Panc1 (cell line): ENCODE data around the gene MS4A6E. TPM values are rescaled to one million over a fixed set of nuclear protein-coding genes. Genes with fewer than 3 reads are reported as not detected.

Source experiments
- ATAC-seq: fragments of 200-7000 bp; cut with Tn5 transposase; 2 replicates; pipeline ENCODE4 v1.9.1; 2020; ENCODE audit warnings: mild to moderate bottlenecking, moderate library complexity
- BruUV-seq: library from RNA; stranded (reverse); fragments of 400-500 nt; replicated peaks from 2 replicates; lab custom pipeline; 2021; lab: Mats Ljungman, UMichigan
- CTCF ChIA-PET: fragments of 300-600 bp; sonication (Branson Sonifier 250); formaldehyde crosslinking; loops from one replicate; lab custom pipeline; 2022; ENCODE audit warnings: antibody characterized with exemption; lab: Charles Lee
- POLR2A ChIA-PET: fragments of 300-600 bp; sonication (Branson Sonifier 250); formaldehyde crosslinking; loops from one replicate; lab custom pipeline; 2022; ENCODE audit warnings: antibody characterized with exemption; lab: Charles Lee
- DNase-seq: peaks from one replicate; pipeline ENCODE4 v3.0.0-alpha.2; 2010; ENCODE audit warnings: low read depth, low spot score
- H3K27ac ChIP-seq: 2 replicates; pipeline ENCODE4 v1.5.1; 2011; ENCODE audit warnings: mild to moderate bottlenecking, low read length, inconsistent platforms
- H3K27me3 ChIP-seq: fragments of 200-500 bp; sonication (Bioruptor generic); 2 replicates; pipeline ENCODE4 v1.6.0; 2014; ENCODE audit warnings: low read length, inconsistent platforms; ENCODE audit not compliant: control insufficient read depth, insufficient read depth
- H3K36me3 ChIP-seq: fragments of 200-500 bp; sonication (Bioruptor generic); 2 replicates; pipeline ENCODE4 v1.5.1; 2014; ENCODE audit warnings: inconsistent platforms, mild to moderate bottlenecking, low read length, moderate library complexity; ENCODE audit not compliant: control insufficient read depth, insufficient read depth
- H3K4me1 ChIP-seq: 2 replicates; pipeline ENCODE4 v1.5.1; 2011; ENCODE audit warnings: inconsistent platforms, mild to moderate bottlenecking, low read length, moderate library complexity; ENCODE audit not compliant: control insufficient read depth, insufficient read depth
- H3K4me3 ChIP-seq, 2 experiments: 2 replicates each; pipeline ENCODE4 v1.5.1; 2011 to 2012; ENCODE audit warnings: low read depth in 2 of 2, low read length in 2 of 2, mild to moderate bottlenecking in 2 of 2, inconsistent platforms in 1 of 2, moderate library complexity in 1 of 2
- H3K9me3 ChIP-seq: fragments of 200-500 bp; sonication (Bioruptor generic); 2 replicates; pipeline ENCODE4 v1.5.1; 2014; ENCODE audit warnings: low read depth, mild to moderate bottlenecking, inconsistent platforms, low read length, moderate library complexity; ENCODE audit not compliant: control insufficient read depth, insufficient read depth
- CTCF ChIP-seq: fragments of 450-650 bp; IDR thresholded peaks from 2 replicates; pipeline ENCODE4 v1.5.1; 2017; ENCODE audit warnings: mild to moderate bottlenecking
- POLR2AphosphoS5 ChIP-seq: IDR thresholded peaks from 2 replicates; pipeline ENCODE4 v1.6.1; 2012; ENCODE audit warnings: mild to moderate bottlenecking, low read depth, low read length, moderate library complexity
- REST ChIP-seq, 2 experiments: IDR thresholded peaks; 2 replicates each; pipeline ENCODE4 v1.6.1; 2011 to 2012; ENCODE audit warnings: low read depth in 2 of 2, control low read depth in 1 of 2, low read length in 1 of 2, mild to moderate bottlenecking in 1 of 2, moderate library complexity in 1 of 2; ENCODE audit not compliant: insufficient read depth in 1 of 2
- SIN3A ChIP-seq: IDR thresholded peaks from 2 replicates; pipeline ENCODE4 v1.6.1; 2012; ENCODE audit warnings: low read depth, mild to moderate bottlenecking, low read length, moderate library complexity, borderline replicate concordance; ENCODE audit not compliant: insufficient read depth
- TCF7L2 ChIP-seq: IDR thresholded peaks from 2 replicates; pipeline ENCODE4 v1.6.1; 2011; ENCODE audit warnings: mild to moderate bottlenecking, low read depth, low read length, inconsistent platforms
- in situ Hi-C: cut with HindIII; loops from 2 replicates; pipeline ENCODE4 v1.10.0; 2016; ENCODE audit warnings: low sequenced_read_pairs, low pct_unique_long_range_greater_than_20kb
- intact Hi-C: fragments of 100-400 bp; cut with micrococcal nuclease; formaldehyde crosslinking; loops from one replicate; pipeline ENCODE4 v1.10.0; 2022; ENCODE audit not compliant: unreplicated experiment
- total RNA-seq: library from RNA; stranded (reverse); gene quantifications from one replicate; pipeline ENCODE4 v1.2.1, GENCODE V29; 2021; ENCODE audit not compliant: unreplicated experiment

MS4A6E gene
- total RNA-seq, 1 experiment from 2014 or later, result not detected

- Histone ChIP-seq H3K4me1 (no peaks in the 10 kb centered on the region), H3K9me3 (no peaks in the 10 kb centered on the region), H3K27ac (no peak overlapping the region), H3K36me3 (no peaks in the 10 kb centered on the region), H3K4me3 (no peak overlapping the region), H3K27me3 (no peaks in the 10 kb centered on the region)
- intact Hi-C loops (no loop called here), in situ Hi-C loops (no loop called here)
- POLR2A ChIA-PET, result no interaction called here
- BruUV-seq, result no TSS peak
- DNase-seq (no peak), ATAC-seq (no peak; the same call in 1 of the 2 replicates)
- CTCF ChIA-PET, result no interaction called here
- TF ChIP-seq TCF7L2, result no peak
- no peak for TF ChIP-seq POLR2AphosphoS5
- no peak for TF ChIP-seq REST (IDR thresholded peaks at IDR 0.05; ENCODE audit: insufficient read depth in 1 of 2, low read depth in 2 of 2, low read length in 1 of 2)
- TF ChIP-seq SIN3A, result no peak
- TF ChIP-seq CTCF, result no peak
These were observed 21.0 kb upstream of the MS4A6E start for GRCh38 chr11:60305906-60306619.

- ChIA-PET POLR2A (interaction anchor here (0.6 kb wide), 1 partner anchor 13 kb away, joined by 8 read pairs; no protein-coding TSS in a partner anchor), CTCF (no interaction called here)
- no peak overlapping the region for H3K4me3 ChIP-seq
- H3K9me3 ChIP-seq, result no peaks in the 10 kb centered on the region
- H3K4me1 ChIP-seq, result no peaks in the 10 kb centered on the region
- intact Hi-C loops, result no loop called here
- H3K27me3 ChIP-seq, result no peaks in the 10 kb centered on the region
- no TSS peak for BruUV-seq
- H3K27ac ChIP-seq, result no peak overlapping the region
- in situ Hi-C loops, result no loop called here
- no peak for TF ChIP-seq REST (IDR thresholded peaks at IDR 0.05; ENCODE audit: insufficient read depth in 1 of 2, low read depth in 2 of 2, low read length in 1 of 2)
- no peak for TF ChIP-seq SIN3A
- no peak for TF ChIP-seq CTCF
- no peak for TF ChIP-seq TCF7L2
- no peak for TF ChIP-seq POLR2AphosphoS5
- DNase-seq, result no peak
- no peaks in the 10 kb centered on the region for H3K36me3 ChIP-seq
- ATAC-seq, result no peak
These were observed 19.4 kb upstream of the MS4A6E start for GRCh38 chr11:60307507-60308195.
